AG10803 (cell line): ENCODE measurements around the gene ASTN1.

Source experiments
- DNase-seq: peaks from one replicate; pipeline ENCODE4 v3.0.0; 2010; ENCODE audit warnings: low read depth
- H3K4me3 ChIP-seq: 2 replicates; pipeline ENCODE4 v1.5.1; 2011; ENCODE audit warnings: mild to moderate bottlenecking, low read length, control low read depth
- CTCF ChIP-seq: conservative IDR thresholded peaks from 2 replicates; pipeline ENCODE4 v1.5.1; 2011; ENCODE audit warnings: mild to moderate bottlenecking, low read length, control low read depth, inconsistent platforms

The ASTN1 gene

GRCh38 chr1:176950736-176951324 is 213.7 kb downstream of the ASTN1 start:
- no peak overlapping the region for H3K4me3 ChIP-seq
- TF ChIP-seq CTCF = no peak
- no peak for DNase-seq

GRCh38 chr1:176949033-176949662 is 215.4 kb downstream of the ASTN1 start:
- TF ChIP-seq CTCF = peak; percentile 52
- no peak overlapping the region for H3K4me3 ChIP-seq
- peak; percentile 23 for DNase-seq

GRCh38 chr1:176944606-176945005 is 219.9 kb downstream of the ASTN1 start:
- no peak for TF ChIP-seq CTCF
- no peak for DNase-seq
- no peak overlapping the region for H3K4me3 ChIP-seq

GRCh38 chr1:176943783-176944182 is 220.7 kb downstream of the ASTN1 start:
- no peak for TF ChIP-seq CTCF
- no peak overlapping the region for H3K4me3 ChIP-seq
- no peak for DNase-seq

- no peak for DNase-seq
- H3K4me3 ChIP-seq = no peak overlapping the region
- no peak for TF ChIP-seq CTCF
These were observed 222.2 kb downstream of the ASTN1 start for GRCh38 chr1:176942346-176942745.

GRCh38 chr1:176939993-176940392 is 224.5 kb downstream of the ASTN1 start:
- H3K4me3 ChIP-seq = no peak overlapping the region
- TF ChIP-seq CTCF = no peak
- DNase-seq = no peak

GRCh38 chr1:176938375-176938774 is 226.1 kb downstream of the ASTN1 start:
- no peak for DNase-seq
- H3K4me3 ChIP-seq = no peak overlapping the region
- TF ChIP-seq CTCF = no peak
